Myometrial cell (primary cell): ENCODE data around the gene BIRC6. TPM values are rescaled to one million over a fixed set of nuclear protein-coding genes. Genes with fewer than 3 reads are reported as not detected.

Experiments used
- total RNA-seq: library from RNA; depleted of rRNA; stranded (reverse); fragments of >200 nt; gene quantifications from 2 replicates; pipeline ENCODE4 v1.2.3, GENCODE V29; 2015

Gene BIRC6
- 37.5 and 55.6 TPM in 2 replicates for total RNA-seq

GRCh38 chr2:32356681-32357317, at the start of gene BIRC6:
Gene BIRC6, plus strand, starts transcription at chr2:32357023. Its CDS starts 139 bp downstream, at chr2:32357162.

GRCh38 chr2:32627814-32628579, 271.2 kb downstream of the BIRC6 start, which contains the start of gene TTC27:
Gene TTC27, plus strand, starts transcription at chr2:32628050. Its CDS starts 243 bp downstream, at chr2:32628293.

Other genes with a start within 250 kb of the BIRC6 start
- 17.0 and 17.2 TPM in 2 replicates for gene SLC30A6, start 191.2 kb upstream of the BIRC6 start, total RNA-seq
- not detected in 2 replicates for gene NLRC4, start 92.1 kb upstream of the BIRC6 start, total RNA-seq
- 17.3 and 34.0 TPM in 2 replicates for gene YIPF4, start 79.1 kb upstream of the BIRC6 start, total RNA-seq